ENCODE results near the gene CCDC174.

The CCDC174 gene

DNA sequence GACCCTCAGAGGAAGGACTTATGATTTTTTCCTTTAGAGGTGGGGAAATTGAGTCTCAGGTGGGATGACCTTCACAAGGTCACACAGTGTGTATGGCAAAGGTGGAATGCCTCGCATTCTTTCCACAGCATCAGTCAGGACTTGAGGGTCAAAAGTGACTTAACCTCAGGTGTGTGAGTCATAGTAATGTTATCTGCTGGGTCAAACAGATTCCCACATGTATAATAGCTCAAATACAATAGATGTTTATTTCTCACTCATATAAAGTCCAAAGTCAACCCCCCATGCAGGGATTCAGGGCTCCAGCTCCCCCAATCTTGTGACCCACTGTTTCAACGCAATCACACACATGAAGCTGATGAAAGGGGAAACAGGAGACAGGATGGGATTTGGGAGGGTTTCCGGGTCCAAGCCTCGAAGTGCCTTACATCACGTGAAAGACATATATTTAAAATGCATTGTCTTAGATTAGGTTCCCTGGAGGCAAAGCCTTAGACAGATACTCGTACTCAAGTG, 34.0 kb upstream of the CCDC174 start:
- no peak overlapping the region for H3K27ac Mint-ChIP-seq
- peaks cover 15% of the 10 kb centered on the region for H3K27me3 Mint-ChIP-seq
- H3K4me1 Mint-ChIP-seq (ENCODE audit: low read depth): no peaks in the 10 kb centered on the region
- no peaks in the 10 kb centered on the region for H3K36me3 Mint-ChIP-seq (ENCODE audit: low read depth)
- H3K9me3 Mint-ChIP-seq: no peaks in the 10 kb centered on the region
- no peak overlapping the region for H3K4me3 Mint-ChIP-seq

DNA sequence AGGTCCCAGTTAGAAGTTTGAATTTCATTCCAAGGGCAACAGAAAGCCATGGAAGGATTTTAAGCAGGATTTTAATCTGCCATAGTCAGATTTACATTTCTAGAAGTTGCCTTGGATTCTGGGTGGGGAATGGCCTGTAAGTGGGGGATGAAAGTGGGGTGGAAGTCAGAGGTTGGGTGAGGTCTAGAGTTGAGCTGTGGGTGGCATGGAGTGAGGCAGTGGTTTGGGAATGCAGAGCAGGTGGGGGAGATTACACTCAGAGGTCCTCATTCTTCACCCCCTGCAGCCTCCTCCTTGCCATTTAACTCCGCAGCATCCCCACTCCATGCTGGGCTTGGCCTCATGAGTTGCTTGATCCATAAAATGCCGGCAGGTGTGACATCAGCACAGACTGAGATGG, 32.0 kb upstream of the CCDC174 start:
- no peaks in the 10 kb centered on the region for H3K9me3 Mint-ChIP-seq
- no peak overlapping the region for H3K4me3 Mint-ChIP-seq
- no peaks in the 10 kb centered on the region for H3K4me1 Mint-ChIP-seq (ENCODE audit: low read depth)
- H3K27ac Mint-ChIP-seq: no peak overlapping the region
- H3K36me3 Mint-ChIP-seq (ENCODE audit: low read depth): no peaks in the 10 kb centered on the region
- peaks cover 11% of the 10 kb centered on the region for H3K27me3 Mint-ChIP-seq

DNA sequence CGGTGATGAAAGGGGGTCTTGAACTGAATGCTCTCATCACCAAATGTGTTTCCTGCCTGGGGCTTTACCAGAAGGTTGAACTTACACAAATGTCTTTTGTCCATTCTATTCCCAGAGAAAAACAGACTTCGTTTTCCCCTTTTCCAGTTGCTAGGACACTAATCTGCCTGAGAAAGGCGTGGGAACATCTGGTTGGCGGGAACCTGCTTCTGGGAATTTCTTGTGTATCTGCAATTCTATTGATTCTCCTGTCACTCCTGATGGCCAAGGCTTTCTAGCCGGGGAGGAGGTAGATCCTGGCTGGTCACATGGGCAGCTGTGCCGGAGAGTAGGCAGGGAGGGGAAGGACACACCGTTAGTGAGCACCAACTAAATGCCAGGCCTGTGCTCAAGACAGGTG, 31.1 kb upstream of the CCDC174 start:
- peaks cover 6% of the 10 kb centered on the region for H3K27me3 Mint-ChIP-seq
- no peaks in the 10 kb centered on the region for H3K9me3 Mint-ChIP-seq
- H3K27ac Mint-ChIP-seq: no peak overlapping the region
- H3K4me3 Mint-ChIP-seq: no peak overlapping the region
- H3K4me1 Mint-ChIP-seq (ENCODE audit: low read depth): no peaks in the 10 kb centered on the region
- no peaks in the 10 kb centered on the region for H3K36me3 Mint-ChIP-seq (ENCODE audit: low read depth)

DNA sequence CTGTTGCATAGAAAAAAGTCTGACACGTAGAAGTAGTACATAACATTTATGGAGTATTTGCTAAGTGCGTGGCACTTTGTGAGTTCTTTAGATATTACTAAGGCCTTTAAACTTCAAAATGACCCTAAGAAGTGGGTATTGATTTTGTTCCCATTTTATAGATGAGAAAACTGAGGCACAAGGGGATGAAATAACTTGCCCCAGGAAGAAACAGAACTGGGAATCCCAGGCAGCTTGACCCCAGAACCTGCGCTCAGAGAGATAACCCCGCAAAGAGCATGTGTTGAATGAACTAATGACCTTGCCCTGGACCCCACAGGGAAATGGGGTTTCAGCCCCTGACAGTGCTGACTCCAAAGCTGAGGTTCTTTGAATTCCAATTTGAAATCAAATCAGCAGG, 30.5 kb upstream of the CCDC174 start:
- Mint-ChIP-seq H3K27me3 (peaks cover under 1% of the 10 kb centered on the region), H3K4me3 (no peak overlapping the region), H3K27ac (no peak overlapping the region), H3K9me3 (no peaks in the 10 kb centered on the region), H3K4me1 (ENCODE audit: low read depth) (no peaks in the 10 kb centered on the region), H3K36me3 (ENCODE audit: low read depth) (no peaks in the 10 kb centered on the region)

DNA sequence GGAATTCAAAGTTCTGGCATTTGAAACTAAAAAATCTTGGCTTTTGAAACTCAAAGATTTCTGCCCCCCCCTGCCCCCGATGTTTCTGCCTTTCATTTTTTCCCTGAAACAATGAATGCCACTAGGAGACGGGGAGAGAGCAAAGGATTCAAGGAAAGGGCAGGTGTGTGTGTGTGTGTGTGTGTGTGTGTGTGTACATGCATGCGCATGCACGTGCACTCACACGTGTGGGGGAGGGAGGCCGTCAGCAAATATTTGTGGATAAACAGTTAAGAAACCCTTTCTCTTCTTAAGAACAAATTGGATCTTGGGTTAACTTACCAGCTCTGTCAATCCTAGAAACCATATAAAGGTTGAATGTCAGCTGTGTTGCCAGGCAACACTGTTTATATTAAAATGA, 29.2 kb upstream of the CCDC174 start:
- Mint-ChIP-seq H3K4me3 (no peak overlapping the region), H3K4me1 (ENCODE audit: low read depth) (no peaks in the 10 kb centered on the region), H3K36me3 (ENCODE audit: low read depth) (no peaks in the 10 kb centered on the region), H3K9me3 (no peaks in the 10 kb centered on the region), H3K27me3 (peaks cover 5% of the 10 kb centered on the region), H3K27ac (no peak overlapping the region)

DNA sequence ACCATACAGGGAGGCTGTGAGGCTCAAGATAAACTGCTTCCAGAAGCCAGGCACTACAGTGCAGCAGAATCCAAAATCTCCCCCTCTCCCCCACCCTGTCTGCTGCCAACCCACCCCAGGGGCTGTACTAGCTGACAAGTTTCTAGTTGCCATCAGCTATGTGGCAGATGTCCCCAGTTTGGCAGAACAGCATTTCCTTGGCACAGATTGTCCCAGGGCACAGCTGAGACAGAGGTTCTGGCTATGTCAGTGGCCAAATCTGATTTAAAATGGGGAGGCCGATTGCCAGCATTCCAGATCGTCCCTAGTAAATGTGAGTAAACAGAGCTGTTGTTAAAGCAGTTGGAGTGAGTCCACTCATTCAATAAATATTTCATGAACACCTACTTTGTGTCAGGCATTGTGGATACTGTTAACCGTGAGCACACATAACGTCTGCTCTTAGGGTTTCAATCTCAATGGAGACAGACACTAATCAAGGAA, 28.0 kb upstream of the CCDC174 start:
- no peak overlapping the region for H3K4me3 Mint-ChIP-seq
- no peaks in the 10 kb centered on the region for H3K4me1 Mint-ChIP-seq (ENCODE audit: low read depth)
- no peaks in the 10 kb centered on the region for H3K36me3 Mint-ChIP-seq (ENCODE audit: low read depth)
- no peaks in the 10 kb centered on the region for H3K9me3 Mint-ChIP-seq
- H3K27me3 Mint-ChIP-seq: peaks cover 7% of the 10 kb centered on the region
- no peak overlapping the region for H3K27ac Mint-ChIP-seq

DNA sequence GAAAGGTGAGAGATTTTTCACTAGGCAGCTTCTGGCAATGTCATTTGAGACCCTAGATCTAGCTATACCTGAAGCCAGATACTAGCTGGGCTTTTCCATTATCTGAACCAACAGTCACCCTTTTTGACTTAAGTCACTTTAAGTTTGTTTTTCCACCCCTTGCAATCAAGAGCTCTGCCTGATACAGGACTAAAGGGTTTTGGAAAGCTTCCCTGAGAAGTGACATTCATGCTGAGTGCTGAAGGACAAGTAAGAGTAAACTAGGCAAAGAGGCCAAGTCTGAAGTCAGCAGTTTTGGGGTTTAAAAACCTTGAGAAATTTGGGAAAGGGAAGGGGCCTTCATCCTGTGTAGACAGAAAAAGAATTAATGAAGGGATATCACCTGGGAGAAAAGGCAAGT, 27.1 kb upstream of the CCDC174 start:
- Mint-ChIP-seq H3K27ac (no peak overlapping the region), H3K27me3 (peaks cover 7% of the 10 kb centered on the region), H3K9me3 (no peaks in the 10 kb centered on the region), H3K4me3 (no peak overlapping the region), H3K4me1 (ENCODE audit: low read depth) (no peaks in the 10 kb centered on the region), H3K36me3 (ENCODE audit: low read depth) (no peaks in the 10 kb centered on the region)

DNA sequence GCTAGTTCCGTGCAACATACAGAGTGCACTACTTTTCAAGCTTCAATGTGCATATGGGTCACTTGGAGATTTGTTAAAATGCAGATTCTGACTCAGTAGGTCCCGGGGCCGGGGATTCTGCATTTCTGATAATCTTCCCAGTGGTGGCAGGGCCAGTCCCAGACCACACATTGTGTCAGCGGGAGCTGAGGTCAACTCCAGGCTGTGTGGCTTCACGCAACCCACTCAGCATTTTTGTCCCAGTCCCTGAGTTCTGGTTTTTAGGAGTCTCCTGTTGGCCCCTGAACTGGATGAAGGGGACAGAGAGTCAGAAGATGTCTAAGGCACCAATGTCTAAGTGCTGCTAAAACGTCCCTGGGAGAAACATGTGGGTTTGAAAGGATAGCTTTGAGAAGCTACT, 26.1 kb upstream of the CCDC174 start:
- peaks cover 7% of the 10 kb centered on the region for H3K27me3 Mint-ChIP-seq
- H3K9me3 Mint-ChIP-seq: no peaks in the 10 kb centered on the region
- H3K4me1 Mint-ChIP-seq (ENCODE audit: low read depth): no peaks in the 10 kb centered on the region
- no peak overlapping the region for H3K4me3 Mint-ChIP-seq
- no peak overlapping the region for H3K27ac Mint-ChIP-seq
- H3K36me3 Mint-ChIP-seq (ENCODE audit: low read depth): no peaks in the 10 kb centered on the region

DNA sequence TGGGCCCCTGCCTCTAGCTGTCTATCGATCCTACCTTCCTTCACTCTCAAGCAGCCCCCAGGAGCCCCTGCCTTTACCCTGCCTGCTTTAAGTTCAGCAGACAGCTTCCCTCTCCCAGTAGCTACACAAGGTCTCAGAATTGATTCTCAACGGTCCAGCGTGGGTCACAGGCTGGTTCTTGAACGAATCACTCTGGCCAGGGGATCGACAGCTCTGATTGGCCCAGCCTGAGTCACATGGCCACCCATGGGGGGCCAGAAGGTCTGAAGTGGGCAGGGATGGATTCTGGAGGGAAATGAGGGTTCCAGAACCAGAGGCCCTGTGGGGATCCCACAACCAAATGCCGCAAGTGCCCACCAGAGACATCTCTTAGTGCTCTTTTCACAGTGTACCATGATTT, 23.7 kb upstream of the CCDC174 start:
- peaks cover 7% of the 10 kb centered on the region for H3K27me3 Mint-ChIP-seq
- H3K4me3 Mint-ChIP-seq: no peak overlapping the region
- H3K9me3 Mint-ChIP-seq: no peaks in the 10 kb centered on the region
- no peak overlapping the region for H3K27ac Mint-ChIP-seq
- H3K36me3 Mint-ChIP-seq (ENCODE audit: low read depth): no peaks in the 10 kb centered on the region
- no peaks in the 10 kb centered on the region for H3K4me1 Mint-ChIP-seq (ENCODE audit: low read depth)

DNA sequence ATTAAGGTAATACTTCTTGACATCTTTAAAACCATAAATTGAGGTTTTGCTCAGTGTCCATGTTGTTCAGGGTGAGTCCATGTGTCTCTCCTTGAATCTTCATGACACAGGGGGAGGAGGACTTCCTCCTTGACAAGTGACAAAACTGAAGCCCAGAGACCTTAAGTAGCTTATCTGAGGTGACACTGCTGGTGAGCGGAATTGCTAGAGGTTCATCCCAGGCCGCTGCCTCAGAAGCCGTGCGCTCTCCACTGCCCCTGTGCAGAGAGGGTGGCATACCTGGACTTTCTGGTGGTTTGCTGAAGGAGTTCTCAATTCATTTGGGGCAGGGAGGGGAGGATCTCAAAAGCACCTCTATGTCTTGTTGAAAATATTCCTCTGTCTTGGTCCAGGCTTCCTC, 23.2 kb upstream of the CCDC174 start:
- Mint-ChIP-seq H3K36me3 (ENCODE audit: low read depth) (no peaks in the 10 kb centered on the region), H3K4me3 (no peak overlapping the region), H3K4me1 (ENCODE audit: low read depth) (no peaks in the 10 kb centered on the region), H3K27ac (no peak overlapping the region), H3K27me3 (peaks cover 7% of the 10 kb centered on the region), H3K9me3 (no peaks in the 10 kb centered on the region)

DNA sequence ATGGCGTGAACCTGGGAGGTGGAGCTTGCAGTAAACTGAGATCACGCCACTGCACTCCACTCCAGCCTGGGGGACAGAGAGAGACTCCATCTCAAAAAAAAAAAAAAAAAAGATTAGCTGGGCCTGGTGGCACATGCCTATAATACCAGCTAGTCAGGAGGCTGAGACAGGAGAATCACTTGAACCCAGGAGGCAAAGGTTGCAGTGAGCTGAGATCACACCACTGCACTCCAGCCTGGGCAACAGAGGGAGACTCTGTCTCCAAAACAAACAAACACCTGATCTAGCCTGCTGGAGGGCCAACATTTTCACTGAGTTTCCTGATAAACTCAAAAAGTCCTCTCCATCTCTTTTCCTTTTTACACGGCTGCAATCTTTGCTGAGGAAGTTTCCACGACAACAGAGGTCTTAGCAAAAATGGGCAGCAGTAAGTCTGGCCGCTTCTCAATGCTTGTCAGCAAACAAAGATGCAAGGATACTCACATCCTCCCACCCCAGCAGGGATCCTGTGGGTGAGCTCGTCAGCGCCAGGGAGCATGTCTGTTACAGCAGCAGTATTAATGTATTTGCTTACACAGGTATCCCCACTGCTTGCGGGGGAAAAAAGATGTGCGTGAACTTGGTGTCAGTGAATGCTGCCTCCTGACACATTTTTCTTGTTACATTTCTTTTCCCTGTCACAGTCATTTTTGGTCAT, 21.0 kb upstream of the CCDC174 start:
- no peak overlapping the region for H3K27ac Mint-ChIP-seq
- no peaks in the 10 kb centered on the region for H3K4me1 Mint-ChIP-seq (ENCODE audit: low read depth)
- H3K9me3 Mint-ChIP-seq: no peaks in the 10 kb centered on the region
- no peak overlapping the region for H3K4me3 Mint-ChIP-seq
- H3K36me3 Mint-ChIP-seq (ENCODE audit: low read depth): no peaks in the 10 kb centered on the region
- H3K27me3 Mint-ChIP-seq: peaks cover 16% of the 10 kb centered on the region

DNA sequence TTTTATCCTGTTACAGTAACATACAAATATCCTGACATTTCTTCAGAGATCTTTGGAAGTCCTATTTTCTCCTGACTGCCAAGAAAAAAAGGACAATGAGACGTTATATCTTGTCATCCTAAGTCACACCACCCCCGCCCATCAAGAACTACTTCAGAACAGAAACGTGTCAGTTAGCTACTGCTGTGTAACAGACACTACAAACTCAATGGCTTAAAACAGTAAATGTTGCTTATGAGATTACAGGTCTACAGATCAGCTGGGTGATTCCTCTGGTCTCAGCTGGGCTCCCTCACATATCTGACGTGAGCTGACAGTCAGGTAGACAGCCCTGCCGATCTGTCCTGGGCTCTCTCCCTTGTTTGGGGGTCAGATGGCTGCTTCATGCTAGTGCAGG, 20.5 kb upstream of the CCDC174 start:
- no peak overlapping the region for H3K4me3 Mint-ChIP-seq
- H3K27ac Mint-ChIP-seq: no peak overlapping the region
- H3K27me3 Mint-ChIP-seq: peaks cover 19% of the 10 kb centered on the region
- no peaks in the 10 kb centered on the region for H3K9me3 Mint-ChIP-seq
- H3K36me3 Mint-ChIP-seq (ENCODE audit: low read depth): no peaks in the 10 kb centered on the region
- no peaks in the 10 kb centered on the region for H3K4me1 Mint-ChIP-seq (ENCODE audit: low read depth)

DNA sequence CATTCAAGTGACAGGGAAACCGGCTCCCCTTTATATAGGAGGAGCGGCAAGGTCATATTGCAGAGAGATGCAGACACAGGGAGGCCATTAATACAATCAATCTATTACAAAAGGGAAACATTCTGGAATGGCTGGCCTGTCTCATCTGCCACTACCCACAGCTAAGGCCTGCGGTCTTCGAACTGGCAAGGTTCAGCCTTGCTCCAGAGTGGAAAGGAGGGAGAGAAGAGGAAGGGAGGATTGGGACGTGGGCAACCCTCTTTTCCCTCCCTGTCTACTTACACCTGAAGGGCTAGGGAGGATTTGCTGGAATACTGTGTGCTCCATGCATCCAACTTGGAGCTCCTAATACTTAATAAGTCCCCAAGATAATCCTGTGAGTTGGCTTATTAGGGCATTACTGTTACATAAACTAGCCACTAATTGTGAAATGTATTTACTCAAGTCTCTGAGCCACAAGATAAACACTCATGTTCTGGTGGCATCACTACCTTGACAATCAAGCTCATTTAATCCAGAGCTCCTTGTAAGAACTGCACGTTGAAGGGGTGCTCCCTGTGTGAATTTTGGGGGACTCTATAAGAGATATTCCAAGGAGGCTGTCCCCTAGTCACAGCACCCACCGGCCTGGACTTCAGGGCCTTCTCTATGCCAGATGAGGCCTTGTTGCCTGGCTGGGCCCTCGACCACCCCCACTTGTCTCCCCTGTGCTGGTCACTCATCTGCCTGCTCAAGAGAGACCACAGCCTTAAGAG, 19.7 kb upstream of the CCDC174 start:
- H3K4me1 Mint-ChIP-seq (ENCODE audit: low read depth): no peaks in the 10 kb centered on the region
- no peaks in the 10 kb centered on the region for H3K9me3 Mint-ChIP-seq
- H3K4me3 Mint-ChIP-seq: no peak overlapping the region
- no peaks in the 10 kb centered on the region for H3K36me3 Mint-ChIP-seq (ENCODE audit: low read depth)
- peaks cover 20% of the 10 kb centered on the region for H3K27me3 Mint-ChIP-seq
- no peak overlapping the region for H3K27ac Mint-ChIP-seq

DNA sequence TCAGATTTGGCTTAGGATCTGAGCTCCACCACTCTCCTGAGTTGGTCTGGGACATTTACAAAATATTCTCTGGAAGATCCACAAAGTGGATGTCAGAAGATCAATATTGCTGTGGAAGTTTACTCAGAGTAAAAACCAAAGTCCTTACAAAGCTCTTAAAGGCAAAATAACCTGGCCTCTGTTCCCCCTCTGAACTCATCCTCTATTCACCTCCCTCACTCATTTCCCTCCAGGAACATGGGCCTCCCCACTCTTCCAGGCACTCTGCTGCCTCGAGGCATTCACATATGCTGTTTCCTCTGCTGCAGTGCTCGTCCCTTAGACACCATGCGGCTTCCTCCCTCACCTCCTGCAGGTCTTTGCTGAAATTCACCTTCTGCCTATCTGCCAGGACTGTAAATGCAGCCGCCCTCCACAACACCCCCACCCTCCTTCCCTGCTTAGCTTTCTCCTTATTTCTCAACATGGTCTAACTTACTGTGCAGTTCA, 19.1 kb upstream of the CCDC174 start:
- H3K36me3 Mint-ChIP-seq (ENCODE audit: low read depth): no peaks in the 10 kb centered on the region
- peaks cover 17% of the 10 kb centered on the region for H3K27me3 Mint-ChIP-seq

DNA sequence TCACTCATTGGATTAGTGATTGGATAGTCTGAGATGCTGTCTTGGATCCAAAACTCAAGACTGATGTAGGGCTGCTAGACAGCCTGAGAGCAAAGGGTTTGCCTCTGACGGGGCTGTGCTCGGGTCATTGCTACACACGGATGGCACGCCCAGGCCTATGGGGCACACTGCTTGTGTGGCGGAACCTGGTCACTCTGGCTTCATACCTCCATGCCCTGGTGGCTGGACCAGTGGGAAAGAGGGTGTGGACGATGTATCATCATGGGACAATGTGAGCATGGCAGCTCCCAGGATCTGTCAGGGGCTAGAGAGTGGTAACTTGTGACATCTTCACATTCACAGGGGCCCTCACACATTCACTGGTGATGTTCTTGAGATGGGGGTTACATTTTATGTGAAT, 18.1 kb upstream of the CCDC174 start:
- Mint-ChIP-seq H3K36me3 (ENCODE audit: low read depth) (no peaks in the 10 kb centered on the region), H3K9me3 (no peaks in the 10 kb centered on the region), H3K4me1 (ENCODE audit: low read depth) (no peaks in the 10 kb centered on the region), H3K27me3 (peaks cover 26% of the 10 kb centered on the region), H3K27ac (no peak overlapping the region), H3K4me3 (no peak overlapping the region)

More for the DNA sequence above, 19.1 kb upstream of the CCDC174 start:
- H3K9me3 Mint-ChIP-seq: no peaks in the 10 kb centered on the region
- no peak overlapping the region for H3K27ac Mint-ChIP-seq
- no peaks in the 10 kb centered on the region for H3K4me1 Mint-ChIP-seq (ENCODE audit: low read depth)
- H3K4me3 Mint-ChIP-seq: no peak overlapping the region
